HAP-1 (cell line): ENCODE results near the gene IGF1R.
A peak's percentile ranks its signal among the peaks of the same experiment; 100 is the strongest.

ENCODE experiments used
- DNase-seq, 2 experiments: peaks; one replicate each; pipeline ENCODE4 v3.0.0-alpha.2; 2016 to 2020; ENCODE audit warnings: low spot score in 2 of 2
- H3K27me3 ChIP-seq: fragments of 250-450 bp; sonication (Bioruptor Pico); 2 replicates; pipeline ENCODE4 v1.5.1; 2020; ENCODE audit warnings: low read depth, mild to moderate bottlenecking, moderate library complexity
- H3K36me3 ChIP-seq: fragments of 250-450 bp; sonication (Bioruptor Pico); replicated peaks from 2 replicates; pipeline ENCODE4 v1.5.1; 2020; ENCODE audit warnings: mild to moderate bottlenecking
- H3K4me1 ChIP-seq: fragments of 250-450 bp; sonication (Bioruptor Pico); 2 replicates; pipeline ENCODE4 v1.5.1; 2020; ENCODE audit warnings: mild to moderate bottlenecking
- H3K4me3 ChIP-seq: fragments of 250-450 bp; sonication (Bioruptor Pico); 2 replicates; pipeline ENCODE4 v1.5.1; 2020; ENCODE audit warnings: mild to moderate bottlenecking, moderate library complexity
- H3K9me3 ChIP-seq: fragments of 250-450 bp; sonication (Bioruptor Pico); 2 replicates; pipeline ENCODE4 v1.5.1; 2020; ENCODE audit warnings: mild to moderate bottlenecking, moderate library complexity
- in situ Hi-C: fragments of 300-500 bp; cut with MboI; formaldehyde crosslinking; loops from 3 replicates; pipeline ENCODE4 v1.14.3; 2020; ENCODE audit warnings: low sequenced_read_pairs, inconsistent platforms, mixed read lengths

The IGF1R gene

DNA sequence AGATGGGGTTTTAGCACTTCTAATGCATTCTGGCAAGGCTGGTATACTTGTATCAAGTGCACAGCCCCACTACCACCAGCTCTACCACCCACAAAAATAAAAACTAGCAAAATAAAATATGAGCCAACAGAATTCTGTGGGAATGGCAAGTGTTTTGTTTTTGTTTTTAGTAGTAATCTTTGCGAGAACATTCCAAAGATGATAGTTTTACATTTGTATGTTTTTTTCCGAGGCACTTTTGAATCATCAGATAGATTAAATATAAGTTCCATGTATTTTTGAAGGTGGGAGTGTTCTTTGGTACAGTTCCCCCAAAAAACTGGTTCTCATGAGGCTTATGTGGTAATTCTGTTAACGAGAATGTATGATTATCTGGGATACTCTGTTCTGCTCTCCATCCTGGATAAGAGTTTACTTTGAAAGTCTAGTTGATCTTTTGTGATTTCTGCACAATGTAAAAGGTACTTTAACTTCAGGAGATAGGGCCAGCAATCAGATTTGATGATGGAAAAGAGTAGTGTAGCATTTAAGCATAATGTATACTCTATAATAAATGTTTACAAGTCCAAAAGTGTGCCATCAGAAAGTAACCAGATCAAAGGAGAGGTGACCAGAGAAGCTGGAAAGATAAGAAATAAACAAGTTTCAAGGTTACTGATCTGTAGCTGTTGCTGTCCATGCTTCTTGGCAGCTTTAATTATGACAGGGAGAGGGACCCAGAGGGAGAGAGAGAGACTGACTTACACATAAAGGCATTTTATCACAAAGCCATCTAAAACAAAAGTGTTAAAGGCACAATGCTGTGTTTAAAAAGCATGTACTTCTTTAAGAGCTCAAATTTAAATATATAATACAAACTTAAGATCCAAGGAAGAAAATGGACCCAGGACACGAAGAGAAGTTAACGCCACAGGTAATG is 228.4 kb downstream of the IGF1R start:
- in situ Hi-C loops, result no loop called here
- DNase-seq, result no peak
- Histone ChIP-seq H3K4me1 (peaks cover 7% of the 10 kb centered on the region), H3K9me3 (no peaks in the 10 kb centered on the region), H3K36me3 (no peaks in the 10 kb centered on the region), H3K4me3 (no peak overlapping the region), H3K27me3 (no peaks in the 10 kb centered on the region)

- peaks cover 7% of the 10 kb centered on the region for H3K4me1 ChIP-seq
- in situ Hi-C loops, result no loop called here
- DNase-seq, result no peak
- no peaks in the 10 kb centered on the region for H3K9me3 ChIP-seq
- H3K36me3 ChIP-seq, result no peaks in the 10 kb centered on the region
- no peaks in the 10 kb centered on the region for H3K27me3 ChIP-seq
- no peak overlapping the region for H3K4me3 ChIP-seq
Measured at GRCh38 chr15:98878172-98878571, 229.8 kb downstream of the IGF1R start.

GRCh38 chr15:98878862-98879261 is 230.5 kb downstream of the IGF1R start:
- Histone ChIP-seq H3K27me3 (no peaks in the 10 kb centered on the region), H3K4me1 (peaks cover under 1% of the 10 kb centered on the region; the same call in 1 of the 2 replicates), H3K36me3 (no peaks in the 10 kb centered on the region), H3K9me3 (no peaks in the 10 kb centered on the region), H3K4me3 (no peak overlapping the region)
- in situ Hi-C loops, result no loop called here
- DNase-seq, result no peak

DNA sequence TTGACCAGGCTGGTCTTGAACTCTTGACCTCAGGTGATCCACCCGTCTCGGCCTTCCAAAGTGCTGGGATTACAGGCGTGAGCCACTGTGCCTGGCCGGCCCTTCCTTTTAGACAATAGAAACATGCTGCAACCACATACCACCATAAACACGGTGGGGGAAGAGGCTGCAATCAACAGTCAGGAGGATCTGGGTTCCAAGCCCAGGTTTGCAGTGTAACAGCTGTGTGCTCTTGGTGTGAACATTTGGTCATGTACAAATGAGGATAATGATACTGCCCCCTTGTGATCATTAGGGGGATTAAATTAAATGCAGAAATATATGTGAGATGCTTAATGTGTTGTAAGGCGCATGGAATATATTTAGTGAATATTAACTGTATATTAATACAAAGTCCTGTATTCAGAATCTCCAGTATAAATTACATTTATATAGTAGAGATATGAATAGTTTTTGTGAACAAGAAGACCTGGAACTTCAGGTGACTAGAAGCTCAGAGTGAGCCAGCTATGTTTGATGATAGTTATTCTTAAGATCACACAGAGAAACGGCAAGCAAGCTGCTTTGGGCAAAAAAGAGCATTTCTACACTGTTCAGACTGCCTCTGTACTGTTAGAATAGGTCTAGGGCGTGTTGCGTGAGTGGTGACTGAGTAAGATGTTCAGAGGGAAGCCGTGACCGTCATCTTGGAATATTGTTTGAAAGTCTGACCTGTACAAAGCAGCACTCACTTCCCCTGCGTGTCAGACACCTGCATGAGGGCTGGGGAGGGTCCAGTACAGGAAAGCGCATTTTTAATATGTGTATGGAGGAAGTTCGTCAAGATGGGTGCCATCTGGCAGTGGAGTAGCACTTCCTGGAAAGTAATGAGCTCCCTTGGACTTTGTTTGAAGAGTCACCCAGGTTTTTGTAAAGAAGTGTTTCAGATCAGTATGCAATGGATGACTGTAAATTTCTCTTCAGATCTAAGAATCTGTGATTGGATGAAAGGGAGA is 233.5 kb downstream of the IGF1R start:
- Histone ChIP-seq H3K4me1 (no peaks in the 10 kb centered on the region), H3K9me3 (no peaks in the 10 kb centered on the region), H3K36me3 (no peaks in the 10 kb centered on the region), H3K4me3 (no peak overlapping the region), H3K27me3 (no peaks in the 10 kb centered on the region)
- DNase-seq, result peak; percentile 32 to 47
- in situ Hi-C loops, result no loop called here

GRCh38 chr15:98883478-98883877 is 235.1 kb downstream of the IGF1R start:
- in situ Hi-C loops, result no loop called here
- Histone ChIP-seq H3K27me3 (no peaks in the 10 kb centered on the region), H3K36me3 (no peaks in the 10 kb centered on the region), H3K4me1 (no peaks in the 10 kb centered on the region), H3K4me3 (no peak overlapping the region), H3K9me3 (no peaks in the 10 kb centered on the region)
- DNase-seq, result no peak

GRCh38 chr15:98884894-98885293 is 236.6 kb downstream of the IGF1R start:
- DNase-seq, result no peak

DNA sequence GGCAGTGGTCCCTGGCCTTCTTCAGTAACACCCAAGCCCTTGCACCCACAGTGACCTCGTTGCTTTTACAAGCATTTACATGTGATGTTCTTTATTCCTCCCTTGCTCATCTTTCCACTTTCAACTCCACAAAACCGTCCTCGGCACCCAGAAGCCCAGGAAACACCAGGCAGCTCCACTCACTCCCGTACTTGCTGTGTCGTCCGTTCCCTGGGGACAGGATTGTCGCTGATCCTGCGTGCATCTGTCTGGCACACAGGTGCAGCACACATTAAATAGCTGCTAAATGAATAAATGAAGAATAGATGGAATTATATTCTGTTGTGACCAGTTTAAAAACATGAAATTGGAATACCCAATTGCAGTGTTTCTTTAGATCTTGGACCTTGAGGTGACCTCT is 239.6 kb downstream of the IGF1R start:
- in situ Hi-C loops, result no loop called here
- DNase-seq, result no peak

More at GRCh38 chr15:98884894-98885293, 236.6 kb downstream of the IGF1R start:
- Histone ChIP-seq H3K36me3 (no peaks in the 10 kb centered on the region), H3K27me3 (no peaks in the 10 kb centered on the region), H3K4me3 (no peak overlapping the region), H3K9me3 (no peaks in the 10 kb centered on the region), H3K4me1 (peaks cover 10% of the 10 kb centered on the region)
- in situ Hi-C loops, result no loop called here

DNA sequence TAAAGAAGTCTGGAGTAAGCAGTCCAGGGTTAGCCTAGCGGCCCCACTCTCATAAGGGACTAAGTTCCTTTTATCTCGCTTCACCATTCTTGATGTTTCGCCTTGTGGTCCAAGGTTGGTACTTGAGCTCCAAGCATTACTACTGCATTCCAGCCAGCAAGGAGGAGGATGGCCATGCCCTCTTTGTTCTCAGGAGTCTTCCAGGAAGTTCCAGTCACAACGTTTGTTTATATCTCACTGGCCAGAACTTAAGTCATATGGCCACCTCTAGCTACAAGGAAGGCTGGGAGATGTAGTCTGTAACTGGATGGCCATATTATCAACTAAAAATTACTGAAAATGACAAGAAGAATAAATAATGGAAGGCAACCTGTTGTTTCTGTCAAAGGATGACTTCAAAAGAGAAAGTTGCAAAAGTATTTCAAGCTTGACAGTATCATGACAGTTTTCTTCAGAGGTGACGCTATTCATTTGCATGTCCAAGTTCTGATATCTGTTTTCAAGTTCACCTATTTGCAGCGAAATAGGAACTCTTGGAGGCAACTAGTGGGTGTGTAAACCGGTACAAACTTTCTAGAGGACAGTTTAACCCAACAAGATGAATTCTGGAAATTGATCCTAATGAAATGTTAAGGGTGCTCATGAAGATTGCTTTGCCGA is 240.6 kb downstream of the IGF1R start:
- Histone ChIP-seq H3K4me3 (no peak overlapping the region), H3K9me3 (no peaks in the 10 kb centered on the region), H3K36me3 (no peaks in the 10 kb centered on the region), H3K4me1 (peaks cover 25% of the 10 kb centered on the region), H3K27me3 (no peaks in the 10 kb centered on the region)
- no peak for DNase-seq
- in situ Hi-C loops, result no loop called here

More for the DNA sequence above, 239.6 kb downstream of the IGF1R start:
- Histone ChIP-seq H3K4me1 (peaks cover 18% of the 10 kb centered on the region), H3K4me3 (no peak overlapping the region), H3K27me3 (no peaks in the 10 kb centered on the region), H3K9me3 (no peaks in the 10 kb centered on the region), H3K36me3 (no peaks in the 10 kb centered on the region)

DNA sequence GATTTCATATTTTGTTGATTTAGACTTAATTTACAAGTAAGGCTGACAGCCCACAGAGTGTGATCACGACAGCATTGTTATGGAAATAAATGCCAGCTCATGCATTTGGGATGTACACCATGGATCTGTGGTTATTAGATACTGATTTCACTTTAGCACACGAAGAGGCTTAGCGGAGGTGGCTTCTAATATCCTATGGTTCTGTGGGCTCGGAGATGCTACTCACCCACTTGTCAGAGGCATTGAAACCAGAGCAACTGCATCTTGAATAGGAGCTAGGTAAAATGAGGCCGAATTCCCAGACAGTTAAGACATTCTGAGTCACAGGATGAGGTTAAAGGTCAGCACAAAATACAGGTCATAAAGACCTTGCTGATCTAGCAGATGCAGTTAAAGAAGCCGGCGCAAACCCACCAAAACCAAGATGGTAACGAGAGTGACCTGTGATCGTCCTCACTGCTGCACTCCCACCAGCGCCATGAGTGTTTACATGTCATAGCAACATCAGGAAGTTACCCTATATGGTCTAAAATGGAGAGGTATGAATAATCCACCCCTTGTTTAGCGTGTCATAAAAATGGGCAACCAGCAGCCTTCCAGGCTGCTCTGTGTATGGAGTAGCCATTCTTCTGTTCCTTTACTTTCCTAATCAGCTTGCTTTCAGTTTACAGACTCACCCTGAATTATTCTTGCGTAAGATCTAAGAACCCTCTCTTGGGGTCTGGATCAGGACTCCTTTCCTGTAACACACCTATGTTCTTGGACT is 241.8 kb downstream of the IGF1R start:
- peak in 1 of 2 experiments; percentile 20 for DNase-seq
- in situ Hi-C loops, result no loop called here
- H3K36me3 ChIP-seq, result no peaks in the 10 kb centered on the region
- H3K4me1 ChIP-seq, result peaks cover 25% of the 10 kb centered on the region
- H3K9me3 ChIP-seq, result no peaks in the 10 kb centered on the region
- no peaks in the 10 kb centered on the region for H3K27me3 ChIP-seq
- no peak overlapping the region for H3K4me3 ChIP-seq

- no peak for DNase-seq
- peaks cover 28% of the 10 kb centered on the region for H3K4me1 ChIP-seq
- in situ Hi-C loops, result no loop called here
- H3K4me3 ChIP-seq, result no peak overlapping the region
- no peaks in the 10 kb centered on the region for H3K27me3 ChIP-seq
- no peaks in the 10 kb centered on the region for H3K36me3 ChIP-seq
- H3K9me3 ChIP-seq, result no peaks in the 10 kb centered on the region
Measured at GRCh38 chr15:98891301-98891700, 243.0 kb downstream of the IGF1R start.

DNA sequence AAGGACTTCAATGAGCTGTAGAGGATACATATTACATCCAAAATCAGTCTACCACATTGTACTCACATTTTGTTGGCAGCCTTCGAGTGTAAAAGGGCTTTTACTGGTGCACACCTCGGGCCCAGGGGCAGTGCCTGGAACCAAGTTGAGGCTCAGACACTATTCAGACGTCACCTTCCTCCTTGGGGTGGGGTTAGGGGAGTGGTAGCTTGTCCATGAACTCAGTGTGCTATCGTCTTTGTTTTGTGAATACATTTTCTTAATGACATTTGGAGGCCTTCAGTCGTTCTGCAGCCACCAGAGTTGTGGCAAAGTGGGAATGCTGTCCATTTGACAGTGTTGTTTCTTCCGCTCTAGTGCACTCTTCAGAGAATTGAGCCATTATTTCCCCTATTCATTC is 245.1 kb downstream of the IGF1R start:
- DNase-seq, result peak in 1 of 2 experiments; percentile 32
- in situ Hi-C loops, result no loop called here
- no peaks in the 10 kb centered on the region for H3K27me3 ChIP-seq
- H3K9me3 ChIP-seq, result no peaks in the 10 kb centered on the region
- H3K4me3 ChIP-seq, result no peak overlapping the region
- H3K36me3 ChIP-seq, result 0 out of 2 replicates have a peak, but pooled peaks cover 3% of the 10 kb centered on the region
- peaks cover 49% of the 10 kb centered on the region for H3K4me1 ChIP-seq

GRCh38 chr15:98894312-98894711 is 246.0 kb downstream of the IGF1R start:
- Histone ChIP-seq H3K4me3 (no peak overlapping the region), H3K9me3 (no peaks in the 10 kb centered on the region), H3K36me3 (0 out of 2 replicates have a peak, but pooled peaks cover 3% of the 10 kb centered on the region), H3K4me1 (peaks cover 51% of the 10 kb centered on the region), H3K27me3 (no peaks in the 10 kb centered on the region)
- no peak for DNase-seq
- in situ Hi-C loops, result no loop called here
